ENCODE results near the gene MCCD1. TPM values are rescaled to one million over a fixed set of nuclear protein-coding genes. Genes with fewer than 3 reads are reported as not detected.

Gene MCCD1
- not detected in 2 replicates for total RNA-seq (ENCODE audit: low replicate concordance)
- long read RNA-seq, result 0 reads

GRCh38 chr6:31528821-31529328, at the start of gene MCCD1:
Gene MCCD1 (plus strand): TSS chr6:31528962. CDS start chr6:31529015, 53 bp downstream.
- Mint-ChIP-seq H3K4me1 (ENCODE audit: unreplicated experiment) (peaks cover 4% of the 10 kb centered on the region), H3K36me3 (peaks cover 36% of the 10 kb centered on the region), H3K4me3 (no peak within 1 kb of the TSS), H3K27ac (peak within 1 kb of the TSS; percentile 70), H3K9me3 (no peaks in the 10 kb centered on the region), H3K27me3 (no peaks in the 10 kb centered on the region)
- DNase-seq (ENCODE audit: extremely low spot score, unreplicated experiment), result no peak
- TF ChIP-seq, protein P1, sequence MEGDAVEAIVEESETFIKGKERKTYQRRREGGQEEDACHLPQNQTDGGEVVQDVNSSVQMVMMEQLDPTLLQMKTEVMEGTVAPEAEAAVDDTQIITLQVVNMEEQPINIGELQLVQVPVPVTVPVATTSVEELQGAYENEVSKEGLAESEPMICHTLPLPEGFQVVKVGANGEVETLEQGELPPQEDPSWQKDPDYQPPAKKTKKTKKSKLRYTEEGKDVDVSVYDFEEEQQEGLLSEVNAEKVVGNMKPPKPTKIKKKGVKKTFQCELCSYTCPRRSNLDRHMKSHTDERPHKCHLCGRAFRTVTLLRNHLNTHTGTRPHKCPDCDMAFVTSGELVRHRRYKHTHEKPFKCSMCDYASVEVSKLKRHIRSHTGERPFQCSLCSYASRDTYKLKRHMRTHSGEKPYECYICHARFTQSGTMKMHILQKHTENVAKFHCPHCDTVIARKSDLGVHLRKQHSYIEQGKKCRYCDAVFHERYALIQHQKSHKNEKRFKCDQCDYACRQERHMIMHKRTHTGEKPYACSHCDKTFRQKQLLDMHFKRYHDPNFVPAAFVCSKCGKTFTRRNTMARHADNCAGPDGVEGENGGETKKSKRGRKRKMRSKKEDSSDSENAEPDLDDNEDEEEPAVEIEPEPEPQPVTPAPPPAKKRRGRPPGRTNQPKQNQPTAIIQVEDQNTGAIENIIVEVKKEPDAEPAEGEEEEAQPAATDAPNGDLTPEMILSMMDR (conservative IDR thresholded peaks at IDR 0.05), result no peak

DNA sequence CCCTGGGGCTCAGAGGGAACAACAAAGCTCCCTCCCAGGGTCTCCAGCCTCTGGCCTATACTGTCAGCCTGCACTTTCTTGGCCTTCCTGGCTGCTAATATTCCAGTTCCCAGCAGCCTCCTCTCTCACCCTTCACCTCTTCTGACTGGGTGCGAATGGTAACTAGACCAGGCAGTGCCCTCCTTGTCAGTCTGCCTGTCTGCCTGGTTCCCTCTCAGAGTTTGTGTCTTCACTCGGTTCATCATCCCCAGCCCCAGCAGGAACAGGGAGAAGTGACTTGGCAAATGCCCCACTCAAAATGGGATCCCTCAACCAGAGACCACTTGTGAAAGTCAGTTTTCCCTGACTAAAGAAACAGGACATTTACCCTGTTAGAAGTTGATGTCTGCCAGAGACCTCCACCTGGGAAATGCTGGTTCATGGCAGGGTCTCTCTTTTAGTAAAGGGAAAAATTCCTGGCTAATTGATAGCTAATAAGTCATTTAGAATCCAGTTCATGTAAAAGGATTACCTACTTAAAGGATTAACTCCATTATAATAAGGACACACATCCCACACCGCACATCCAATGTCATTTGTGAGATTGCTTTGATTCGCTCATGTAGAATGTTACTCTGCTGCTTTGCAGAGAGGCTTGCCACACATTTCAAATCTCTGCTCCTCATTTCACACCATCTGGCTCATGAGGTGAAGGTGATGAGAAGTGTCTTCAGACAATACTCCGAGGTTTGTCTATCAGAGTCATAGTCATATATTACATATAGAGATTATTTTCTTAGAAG, 49.4 kb upstream of the MCCD1 start:
- Mint-ChIP-seq H3K27ac (no peak overlapping the region), H3K36me3 (no peaks in the 10 kb centered on the region), H3K27me3 (peaks cover 58% of the 10 kb centered on the region), H3K9me3 (no peaks in the 10 kb centered on the region), H3K4me3 (no peak overlapping the region), H3K4me1 (ENCODE audit: unreplicated experiment) (no peaks in the 10 kb centered on the region)
- no peak for DNase-seq (ENCODE audit: extremely low spot score, unreplicated experiment)
- TF ChIP-seq, protein P1 (conservative IDR thresholded peaks at IDR 0.05), result no peak

DNA sequence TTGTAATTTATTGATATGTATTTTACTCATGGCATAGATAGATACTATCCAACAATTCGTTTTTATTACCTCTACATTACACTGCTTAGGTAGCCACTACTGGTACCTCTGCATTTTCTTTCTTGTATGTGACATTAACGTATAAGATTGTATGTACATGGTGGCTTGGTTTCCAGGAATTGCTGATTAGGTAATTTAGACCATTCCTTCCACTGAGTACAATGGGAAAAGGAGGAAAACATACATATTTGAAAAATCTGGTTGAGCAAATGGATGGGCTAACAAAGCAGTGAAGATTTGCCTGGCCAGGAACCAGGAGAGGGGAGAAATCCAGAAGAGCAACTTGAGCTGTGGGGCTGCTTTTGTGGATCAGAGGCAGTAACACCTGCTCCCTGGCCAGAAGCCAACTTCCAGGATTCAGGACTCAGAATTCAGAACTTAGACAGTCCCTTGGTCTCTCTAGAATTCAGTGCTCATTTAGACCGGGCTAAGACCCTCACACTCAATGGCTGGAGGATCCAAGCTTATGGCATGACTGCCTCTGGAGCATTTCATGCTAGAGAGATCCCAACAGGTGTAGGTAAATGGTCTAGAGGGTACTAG, 48.7 kb upstream of the MCCD1 start:
- no peak for DNase-seq (ENCODE audit: extremely low spot score, unreplicated experiment)
- H3K4me3 Mint-ChIP-seq, result no peak overlapping the region
- no peaks in the 10 kb centered on the region for H3K36me3 Mint-ChIP-seq
- peaks cover 60% of the 10 kb centered on the region for H3K27me3 Mint-ChIP-seq
- no peaks in the 10 kb centered on the region for H3K4me1 Mint-ChIP-seq (ENCODE audit: unreplicated experiment)
- H3K9me3 Mint-ChIP-seq, result no peaks in the 10 kb centered on the region
- no peak overlapping the region for H3K27ac Mint-ChIP-seq
- TF ChIP-seq, protein P1 (conservative IDR thresholded peaks at IDR 0.05), result no peak

DNA sequence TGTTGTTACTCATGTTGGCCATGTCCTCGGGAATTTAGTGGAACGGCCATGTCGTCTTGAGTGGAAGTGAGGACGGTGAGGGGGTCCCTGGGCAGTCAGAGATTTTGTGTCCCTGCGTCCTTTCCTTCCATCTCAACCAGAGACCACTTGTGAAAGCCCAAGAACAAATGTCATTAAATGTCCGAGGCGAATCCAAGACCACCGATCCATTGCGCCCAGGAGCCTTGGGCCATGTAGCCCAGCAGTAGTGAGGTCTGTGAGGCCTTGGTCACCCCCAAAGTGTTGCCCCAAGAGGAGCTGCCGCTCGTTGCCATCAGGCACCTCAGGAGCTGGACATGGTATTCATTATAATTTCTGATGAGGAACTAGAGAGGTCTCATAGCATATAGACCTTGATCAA, 48.2 kb upstream of the MCCD1 start:
- no peak for DNase-seq (ENCODE audit: extremely low spot score, unreplicated experiment)
- Mint-ChIP-seq H3K9me3 (no peaks in the 10 kb centered on the region), H3K4me3 (no peak overlapping the region), H3K27ac (no peak overlapping the region), H3K36me3 (no peaks in the 10 kb centered on the region), H3K4me1 (ENCODE audit: unreplicated experiment) (no peaks in the 10 kb centered on the region), H3K27me3 (peaks cover 55% of the 10 kb centered on the region)
- TF ChIP-seq, protein P1 (conservative IDR thresholded peaks at IDR 0.05), result no peak

- no peaks in the 10 kb centered on the region for H3K36me3 Mint-ChIP-seq
- DNase-seq (ENCODE audit: extremely low spot score, unreplicated experiment), result no peak
- no peaks in the 10 kb centered on the region for H3K9me3 Mint-ChIP-seq
- TF ChIP-seq, protein P1 (conservative IDR thresholded peaks at IDR 0.05), result no peak
- no peak overlapping the region for H3K4me3 Mint-ChIP-seq
- H3K27me3 Mint-ChIP-seq, result peaks cover 35% of the 10 kb centered on the region
- no peak overlapping the region for H3K27ac Mint-ChIP-seq
- H3K4me1 Mint-ChIP-seq (ENCODE audit: unreplicated experiment), result no peaks in the 10 kb centered on the region
Measured at GRCh38 chr6:31483392-31483791, 45.4 kb upstream of the MCCD1 start.
